ENCODE results near the gene TPST2.

The TPST2 gene

DNA sequence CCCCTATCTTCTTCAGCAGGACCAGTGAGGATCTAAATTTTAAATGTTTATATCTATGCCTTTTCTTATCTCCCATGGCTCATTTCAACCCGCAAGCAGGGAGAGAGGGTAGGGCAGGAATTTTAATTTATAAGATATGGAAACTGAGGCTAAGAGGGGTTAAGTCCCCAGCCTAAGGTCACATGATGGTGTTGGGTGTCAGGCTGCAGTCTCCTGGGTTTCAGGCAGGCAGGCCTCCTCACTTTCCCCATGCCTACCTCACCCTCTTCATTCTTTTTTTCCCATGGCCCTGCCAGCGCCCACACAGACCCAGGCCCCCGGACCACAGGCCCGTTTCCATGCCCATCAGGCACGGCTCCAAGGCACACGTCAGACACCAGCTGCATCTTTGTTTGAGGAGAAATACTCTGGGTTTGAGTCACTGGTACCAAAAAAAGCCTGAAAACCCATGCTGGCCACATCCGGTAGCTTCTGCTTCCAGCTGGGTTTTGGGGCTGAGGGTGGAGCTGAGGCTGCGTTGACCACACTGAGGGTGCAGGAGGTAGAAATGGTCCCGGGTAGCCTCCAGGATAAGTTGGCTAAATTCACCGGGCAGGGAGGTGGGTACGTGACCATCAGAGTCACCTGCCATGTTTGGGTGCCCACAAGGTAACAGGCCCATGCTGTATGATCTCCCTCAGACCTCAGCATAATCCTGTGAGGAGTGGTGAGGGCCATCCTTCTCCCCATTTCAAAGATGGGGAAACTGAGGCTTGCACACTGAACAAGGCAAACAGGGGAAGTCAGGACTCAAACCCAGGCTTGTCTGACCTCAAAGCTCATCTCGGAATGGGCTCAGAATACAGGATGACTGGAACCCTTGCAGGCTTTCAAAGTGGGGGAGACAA, 20.4 kb upstream of the TPST2 start:
- no peak for DNase-seq

DNA sequence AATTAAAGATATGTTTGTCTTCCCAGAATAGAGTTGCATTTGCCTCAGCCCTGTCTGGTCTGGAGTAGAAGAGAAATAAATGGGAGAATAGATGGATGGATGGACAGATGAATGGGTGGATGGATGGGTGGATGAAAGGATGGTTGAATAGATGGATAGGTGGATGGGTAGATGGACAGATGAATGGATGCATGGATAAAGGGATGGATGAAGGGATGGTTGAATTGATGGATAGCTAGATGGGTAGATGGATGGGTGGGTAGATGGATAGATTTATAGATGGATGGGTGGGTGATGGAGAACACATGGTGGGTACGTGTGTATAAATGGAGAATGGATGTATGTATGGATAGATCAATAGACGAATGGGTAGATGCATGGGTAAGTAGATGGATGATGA, 19.4 kb upstream of the TPST2 start:
- no peak for DNase-seq

DNA sequence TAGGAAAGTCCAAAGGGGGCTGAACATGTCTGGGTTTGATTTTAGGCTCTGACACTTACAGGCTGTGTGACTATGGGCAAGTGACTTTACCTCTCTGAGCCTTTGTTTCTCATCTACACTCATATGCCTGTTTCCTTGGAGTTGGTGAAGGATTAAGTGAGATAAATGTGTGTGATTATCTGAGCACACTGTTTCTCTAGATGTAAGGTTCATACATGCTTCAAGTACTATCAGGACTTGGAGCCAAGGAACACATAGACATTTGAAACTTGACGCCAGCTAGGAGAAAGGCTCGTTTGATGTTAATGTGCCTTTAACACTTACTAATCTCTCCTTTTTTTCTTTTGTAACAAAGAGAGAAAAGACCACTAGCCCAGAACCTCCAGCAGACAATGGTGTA, 18.2 kb upstream of the TPST2 start:
- no peak for DNase-seq

DNA sequence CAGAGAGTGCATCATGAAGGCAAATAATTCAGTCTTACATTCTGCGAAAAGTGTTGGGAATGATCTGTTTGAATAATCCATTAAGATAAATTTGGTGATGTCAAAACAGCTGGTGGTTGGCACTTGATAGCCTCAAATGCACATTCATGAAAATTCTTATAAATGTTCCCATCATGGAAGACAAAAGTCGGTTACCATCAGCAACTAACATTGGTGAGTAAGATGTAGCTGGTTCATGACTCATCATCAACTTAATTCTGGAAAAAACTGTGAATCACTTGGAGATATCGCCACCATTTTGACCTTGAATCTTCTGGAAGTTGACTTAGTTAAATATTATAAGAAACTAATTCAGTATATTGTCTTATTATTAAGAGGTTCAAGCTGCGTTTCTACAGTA, 16.7 kb upstream of the TPST2 start:
- DNase-seq: no peak

DNA sequence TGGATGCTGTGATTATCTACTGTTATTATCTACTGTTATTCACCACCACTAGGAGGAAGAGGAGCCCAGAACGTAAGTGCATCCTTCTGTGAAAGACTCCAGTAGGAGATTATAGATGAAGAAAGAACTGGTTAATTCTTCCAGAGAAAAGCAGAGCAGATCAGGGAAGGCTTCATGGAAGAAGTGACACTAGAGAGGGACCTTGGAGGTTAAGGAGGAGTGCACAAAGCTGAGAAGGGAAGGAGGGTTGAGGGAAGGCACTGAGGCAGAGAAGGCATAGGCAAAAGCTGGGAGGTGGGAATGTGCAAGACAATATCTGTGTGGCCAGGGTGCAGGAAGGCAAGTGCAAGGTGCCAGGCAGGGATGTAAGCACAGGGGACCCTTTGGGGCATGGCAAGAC, 14.4 kb upstream of the TPST2 start:
- DNase-seq: no peak

DNA sequence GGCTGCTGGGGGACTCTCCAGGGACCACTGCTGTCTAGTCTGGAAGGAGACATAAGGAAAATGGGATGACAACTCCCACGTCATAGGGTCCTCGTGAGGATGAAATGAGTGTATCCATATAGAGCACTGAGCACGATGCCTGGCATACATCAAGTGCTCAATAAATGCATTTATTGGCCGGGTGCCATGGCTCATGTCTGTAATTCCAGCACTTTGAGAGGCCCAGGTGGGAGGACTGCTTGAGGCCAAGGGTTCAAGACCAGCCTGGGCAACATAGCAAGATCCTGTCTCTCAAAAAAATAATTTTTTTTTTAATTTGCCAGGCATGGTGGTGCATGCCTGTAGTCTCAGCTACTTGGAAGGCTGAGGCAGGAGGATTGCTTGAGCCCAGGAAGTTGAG, 12.2 kb upstream of the TPST2 start:
- no peak for DNase-seq

DNA sequence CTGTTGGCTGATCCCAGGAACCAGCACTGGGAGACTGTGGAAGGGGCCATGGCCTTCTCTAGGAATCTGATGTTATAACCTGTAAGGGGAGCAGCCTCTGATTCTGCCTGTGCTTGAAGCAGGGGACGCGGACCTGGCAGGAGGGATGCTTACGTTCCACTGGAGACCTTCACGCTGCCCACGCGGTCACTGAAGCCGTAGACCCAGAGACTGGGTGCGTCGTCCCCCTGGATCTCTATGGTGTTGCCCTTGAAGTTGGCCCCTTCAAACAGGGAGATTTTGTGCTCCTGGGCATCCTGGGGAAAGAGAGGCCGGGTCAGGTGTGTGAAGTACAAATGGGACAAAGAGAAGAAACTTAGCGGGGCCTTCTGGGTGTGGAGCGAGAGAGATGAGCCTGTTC, 11.8 kb upstream of the TPST2 start:
- no peak for DNase-seq

DNA sequence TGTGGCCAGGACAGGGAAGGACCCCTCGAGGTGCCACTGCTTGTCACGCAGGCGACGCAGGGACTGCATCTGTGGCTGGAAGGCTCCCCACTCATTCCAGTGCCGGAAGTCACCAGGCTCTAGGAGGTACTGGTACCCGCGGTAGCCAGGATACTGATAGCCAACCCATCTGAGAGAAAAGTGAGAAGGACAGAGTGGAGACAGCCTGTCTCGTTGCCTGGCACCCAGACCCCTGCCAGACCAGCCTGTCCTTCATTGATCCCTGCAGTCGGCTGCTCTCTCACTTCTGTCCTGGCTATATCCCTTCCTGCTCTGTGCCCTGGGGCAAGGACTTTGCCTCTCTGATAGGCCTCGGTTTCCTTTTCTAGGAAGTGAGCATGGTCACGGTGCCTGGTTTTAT, 9.6 kb upstream of the TPST2 start:
- no peak for DNase-seq

DNA sequence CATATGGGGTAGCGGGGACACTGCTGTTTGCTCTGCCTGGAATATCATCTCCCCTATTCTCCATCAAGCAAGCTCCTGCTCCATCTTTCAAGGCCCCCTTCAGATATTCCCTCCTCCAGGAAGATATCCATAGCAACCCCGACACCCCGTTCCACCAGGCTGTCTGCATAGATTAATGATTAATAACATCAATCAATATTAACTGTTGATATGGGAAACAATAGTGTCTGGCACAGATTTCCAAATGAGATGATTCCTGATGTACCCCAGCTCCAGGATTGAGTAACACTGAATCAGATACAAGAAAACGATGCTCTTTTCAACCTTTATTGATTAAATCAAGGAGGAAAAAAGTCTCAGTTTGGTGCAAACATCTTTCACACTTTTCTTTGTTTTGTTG, 7.5 kb upstream of the TPST2 start:
- no peak for DNase-seq

DNA sequence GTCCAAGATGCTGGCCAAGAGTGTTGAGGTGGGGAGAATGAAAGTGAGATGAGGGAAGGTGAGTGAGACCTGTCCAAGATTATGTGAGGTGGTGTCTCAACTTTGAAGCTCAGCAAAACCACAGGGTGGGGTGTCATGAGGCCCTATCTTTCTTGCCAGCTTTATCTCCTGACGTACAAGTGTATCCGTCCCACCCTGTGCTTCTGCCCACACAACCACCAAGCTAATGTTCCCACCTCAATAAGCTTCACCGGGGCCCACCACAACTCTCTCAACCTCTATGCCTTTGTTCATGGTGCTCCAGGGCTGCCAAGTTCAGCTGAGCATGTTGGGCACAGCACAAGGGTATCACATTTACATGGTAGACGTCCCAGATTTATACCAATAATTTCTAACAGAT, 7.1 kb upstream of the TPST2 start:
- no peak for DNase-seq

DNA sequence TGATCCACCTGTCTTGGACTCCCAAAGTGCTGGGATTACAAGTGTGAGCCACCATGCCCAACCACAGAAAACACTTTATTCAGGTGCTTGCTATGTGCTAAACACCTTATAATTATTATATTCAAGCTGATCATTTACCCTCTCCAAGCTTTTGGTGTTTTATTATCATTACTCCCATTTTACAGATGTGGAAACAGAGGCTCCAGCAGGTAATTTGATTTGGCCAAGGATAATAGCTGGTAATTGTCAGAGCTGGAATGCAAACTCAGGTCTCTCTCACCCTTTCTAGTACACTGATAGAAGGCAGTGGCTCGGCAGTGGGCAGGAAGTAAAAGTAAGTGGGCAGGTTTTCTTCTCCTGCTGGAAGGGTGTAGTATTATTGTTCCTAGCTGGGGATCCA, 3.8 kb upstream of the TPST2 start:
- no peak for DNase-seq

DNA sequence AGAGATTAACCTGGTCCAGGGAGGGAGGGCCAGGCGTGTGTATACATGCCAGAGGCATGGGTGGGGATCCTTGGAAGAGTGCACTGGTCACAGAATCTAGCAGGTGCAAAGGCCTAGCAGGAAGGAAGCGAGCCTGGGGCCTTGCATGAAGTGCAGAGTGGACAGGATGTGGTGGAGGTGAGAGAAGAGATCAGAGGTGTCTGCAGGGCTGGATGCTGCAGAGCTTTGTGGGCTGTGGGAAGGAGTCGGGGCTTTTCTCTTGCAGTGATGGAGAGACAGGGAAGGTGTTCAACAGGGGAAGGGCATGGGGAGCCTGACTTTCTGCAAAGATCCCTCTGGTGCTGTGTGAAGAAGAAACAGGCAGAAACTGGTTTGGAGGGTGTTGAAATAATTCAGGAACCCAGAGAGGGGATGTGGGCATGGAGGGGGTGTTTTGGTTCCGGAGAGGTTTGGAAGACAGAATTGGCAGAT, 2.5 kb upstream of the TPST2 start:
- DNase-seq: no peak

DNA sequence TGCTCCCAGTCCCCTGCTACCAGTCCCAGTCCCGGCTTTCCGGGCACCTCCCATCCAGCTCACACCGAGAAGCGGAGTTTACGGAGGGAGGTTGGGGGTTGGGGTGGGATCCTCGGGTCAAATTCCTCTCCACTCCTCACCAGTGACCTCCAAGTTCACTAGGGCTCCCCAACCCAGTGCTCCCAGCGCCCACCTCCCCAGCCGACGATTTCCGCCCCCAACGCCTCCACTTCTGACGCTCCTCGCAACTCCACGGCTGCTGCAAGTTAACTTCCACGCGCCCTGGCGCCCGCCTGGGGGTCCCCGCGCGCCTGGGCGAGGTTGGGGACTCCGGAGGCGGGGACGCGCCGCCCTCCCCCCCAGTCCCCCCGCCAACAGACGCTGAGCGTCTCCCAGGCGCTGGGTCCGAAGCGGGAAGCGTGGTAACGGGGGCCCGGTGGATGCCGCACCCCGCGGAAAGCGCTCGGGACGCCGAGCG, 526 bp downstream of the TPST2 start:
- no peak for DNase-seq

DNA sequence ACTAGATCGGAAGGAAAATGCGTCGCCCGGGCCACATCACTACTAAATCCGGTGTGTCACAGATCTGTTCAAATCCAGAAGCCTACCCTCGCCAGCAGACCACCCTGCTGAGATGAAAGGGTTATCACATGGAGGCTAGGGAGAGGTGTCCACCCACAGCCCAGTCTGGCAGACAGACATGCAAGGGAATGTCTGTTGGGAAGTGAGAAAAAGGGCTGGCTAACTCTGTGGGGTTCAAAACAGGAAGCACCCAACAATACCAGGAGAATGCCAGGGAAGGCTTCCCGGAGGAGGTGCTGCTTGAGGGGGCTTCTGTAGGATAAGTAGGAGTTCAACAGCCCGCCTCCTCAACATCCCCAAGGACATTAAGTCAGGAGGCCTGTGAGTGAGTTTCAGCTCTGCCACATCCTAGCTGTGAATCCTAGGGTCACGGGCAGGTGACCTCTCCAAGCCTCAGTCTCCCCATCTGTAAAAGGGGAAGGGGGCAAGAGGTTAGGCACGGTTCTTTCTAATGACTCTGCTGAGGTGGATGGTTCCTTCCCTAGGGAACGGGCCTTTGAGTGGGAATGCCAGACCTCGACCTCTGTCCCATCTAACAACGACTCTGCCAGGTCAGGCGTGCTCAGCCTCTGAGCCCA, 1.1 kb downstream of the TPST2 start:
- no peak for DNase-seq

DNA sequence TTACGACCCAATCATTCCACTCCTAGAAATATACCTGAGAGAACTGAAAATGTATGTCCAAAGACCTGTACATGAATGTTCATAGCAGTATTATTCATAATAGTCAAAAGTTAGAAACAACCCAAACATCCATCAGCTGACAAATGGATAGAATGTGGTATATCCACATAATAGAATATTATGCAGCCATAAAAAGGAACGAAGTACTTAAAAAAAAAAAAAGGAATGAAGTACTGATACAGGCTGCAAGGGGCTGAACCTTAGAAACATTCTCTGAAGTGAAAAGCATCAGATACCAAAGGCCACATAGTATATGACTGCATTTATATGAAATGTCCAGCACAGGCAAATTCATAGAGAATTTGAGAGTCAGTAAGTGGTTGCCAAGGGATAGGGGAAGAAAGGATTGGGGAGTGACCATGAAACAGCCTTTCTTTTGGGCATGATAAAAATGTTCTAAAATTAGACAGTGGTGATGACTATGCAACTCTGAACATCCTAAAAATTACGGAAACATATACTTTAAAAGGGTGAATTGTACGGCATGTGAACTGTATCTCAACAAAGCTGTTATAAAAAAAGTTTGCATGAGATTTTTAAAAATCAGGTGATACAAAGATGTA, 1.8 kb downstream of the TPST2 start:
- DNase-seq: no peak

DNA sequence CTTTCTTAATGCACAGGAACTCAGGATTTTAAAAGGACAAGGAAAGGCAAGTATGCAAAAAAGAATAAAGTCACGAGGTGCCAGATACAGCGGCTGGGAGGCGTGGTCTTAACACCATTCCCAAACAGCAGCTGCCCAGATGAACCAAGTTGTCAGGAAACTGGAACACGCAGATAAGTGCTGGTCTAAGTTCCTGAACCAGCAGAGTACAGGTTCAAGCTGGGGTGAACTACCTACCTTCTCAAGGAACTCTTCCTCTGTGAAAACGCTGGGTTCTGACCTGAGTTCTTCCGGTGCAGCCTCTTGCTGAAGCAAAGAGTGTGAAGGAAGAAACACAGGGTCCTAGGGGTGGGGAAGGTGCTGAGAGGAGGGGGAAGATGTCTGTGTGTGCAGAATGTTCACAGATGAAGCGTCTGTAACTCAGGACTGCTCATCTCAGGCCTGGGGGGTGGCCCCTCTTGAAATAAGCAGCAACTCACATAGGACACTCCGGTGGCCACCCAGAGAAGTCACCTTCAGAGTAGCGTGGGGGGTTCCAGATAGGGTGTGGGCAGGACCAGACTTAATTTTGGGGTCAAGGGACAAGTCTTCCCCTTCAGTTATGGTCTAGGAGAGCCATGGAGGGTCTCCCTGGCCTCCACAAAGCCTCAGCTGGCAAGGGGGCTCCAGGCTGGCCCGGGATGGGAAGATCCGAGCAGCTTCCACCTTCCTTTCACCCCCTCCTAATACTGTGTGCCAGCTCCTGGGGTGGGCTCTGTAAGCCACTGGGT, 3.2 kb downstream of the TPST2 start:
- no peak for DNase-seq

DNA sequence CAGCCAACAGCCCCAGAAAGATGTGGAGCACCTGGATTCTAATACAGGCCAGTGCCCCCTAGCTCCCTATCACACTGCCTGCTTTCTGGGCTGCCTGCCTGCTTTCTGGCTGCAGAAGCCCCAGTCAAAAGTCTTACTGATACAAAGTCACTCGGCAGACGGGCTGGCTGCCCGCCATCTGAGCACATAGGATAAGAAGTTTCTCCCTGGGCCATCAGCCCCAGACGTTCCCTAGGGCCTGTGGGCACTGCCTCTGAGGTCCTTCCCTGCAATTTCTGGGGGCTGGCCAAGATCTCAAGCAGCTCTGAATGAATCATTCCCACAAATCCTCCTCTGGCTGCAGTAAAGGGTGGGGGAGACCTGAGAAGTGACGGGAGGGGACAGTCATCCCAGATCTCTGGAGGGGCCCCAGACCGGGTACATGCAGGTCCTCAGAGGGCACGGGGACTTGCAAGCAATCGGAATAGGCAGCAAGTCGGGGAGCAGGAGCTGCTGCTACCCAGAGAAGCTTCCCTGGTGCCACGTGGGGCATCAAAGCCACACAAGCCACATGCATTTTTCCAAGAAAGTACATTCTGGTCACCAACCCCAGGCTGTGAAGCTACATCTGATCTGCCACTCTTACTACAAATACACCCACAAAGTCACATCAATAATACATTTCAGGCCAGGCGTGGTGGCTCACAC, 4.7 kb downstream of the TPST2 start:
- no peak for DNase-seq

DNA sequence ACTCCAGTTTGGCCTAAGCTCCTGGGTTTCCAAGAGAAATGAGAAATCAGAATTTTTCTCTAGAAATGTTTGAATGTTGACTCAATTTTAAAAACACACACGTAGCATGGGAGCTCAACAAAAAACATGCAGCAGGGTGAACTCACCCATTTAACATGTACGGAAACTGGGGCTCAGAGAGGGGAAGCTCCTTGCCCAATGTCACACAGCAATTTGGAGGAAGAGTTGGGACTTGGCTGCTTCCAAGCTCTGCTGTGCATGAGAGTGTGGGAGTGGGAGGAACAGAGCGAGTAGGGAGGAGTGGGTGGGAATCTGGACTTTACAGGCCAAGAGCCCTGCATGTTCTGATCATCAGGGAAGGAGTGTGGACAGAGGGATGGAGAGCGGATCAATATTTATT, 5.9 kb downstream of the TPST2 start:
- DNase-seq: no peak

DNA sequence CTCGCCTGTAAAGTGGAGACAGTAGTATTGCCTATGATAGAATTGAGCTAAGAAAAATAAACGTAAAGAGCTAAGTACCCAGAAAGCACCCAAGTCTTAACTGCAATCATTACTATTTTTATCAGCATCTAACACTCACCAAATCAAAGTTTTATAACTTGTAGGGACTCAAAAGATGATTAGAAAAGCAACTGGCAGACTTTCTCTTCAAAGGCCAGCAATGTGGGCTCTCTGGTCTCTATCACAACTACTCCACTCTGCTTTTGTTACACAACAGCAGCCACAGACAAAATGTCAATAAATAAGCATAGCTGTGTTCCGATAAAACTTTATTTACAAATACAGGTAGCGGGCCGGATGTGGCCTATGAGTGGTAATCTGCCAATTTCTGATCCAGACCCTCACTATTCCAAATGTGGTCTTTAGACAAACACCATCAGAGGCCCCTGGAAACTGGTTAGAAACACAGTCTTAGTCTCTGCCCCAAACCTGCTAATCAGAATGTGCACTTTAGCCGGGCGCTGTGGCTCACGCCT, 8.2 kb downstream of the TPST2 start:
- DNase-seq: no peak

DNA sequence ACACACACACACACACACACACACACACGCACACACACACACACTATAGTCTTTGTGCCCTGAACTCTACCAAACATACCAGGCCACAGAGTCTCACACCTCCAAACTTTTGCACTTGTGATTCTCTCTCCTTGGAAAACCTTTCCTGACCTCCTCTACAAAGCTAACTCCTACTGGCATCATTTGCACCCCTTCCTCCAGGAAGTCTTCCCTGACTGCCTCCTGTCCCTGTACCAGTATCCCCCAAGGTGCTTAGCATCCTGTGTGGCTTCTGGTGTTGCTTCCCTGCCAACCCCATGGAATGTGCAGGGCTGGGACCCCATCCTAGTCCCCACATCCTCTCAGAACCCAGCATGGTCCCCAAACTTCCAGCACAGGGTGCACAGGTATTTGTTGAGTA, 8.9 kb downstream of the TPST2 start:
- no peak for DNase-seq

DNA sequence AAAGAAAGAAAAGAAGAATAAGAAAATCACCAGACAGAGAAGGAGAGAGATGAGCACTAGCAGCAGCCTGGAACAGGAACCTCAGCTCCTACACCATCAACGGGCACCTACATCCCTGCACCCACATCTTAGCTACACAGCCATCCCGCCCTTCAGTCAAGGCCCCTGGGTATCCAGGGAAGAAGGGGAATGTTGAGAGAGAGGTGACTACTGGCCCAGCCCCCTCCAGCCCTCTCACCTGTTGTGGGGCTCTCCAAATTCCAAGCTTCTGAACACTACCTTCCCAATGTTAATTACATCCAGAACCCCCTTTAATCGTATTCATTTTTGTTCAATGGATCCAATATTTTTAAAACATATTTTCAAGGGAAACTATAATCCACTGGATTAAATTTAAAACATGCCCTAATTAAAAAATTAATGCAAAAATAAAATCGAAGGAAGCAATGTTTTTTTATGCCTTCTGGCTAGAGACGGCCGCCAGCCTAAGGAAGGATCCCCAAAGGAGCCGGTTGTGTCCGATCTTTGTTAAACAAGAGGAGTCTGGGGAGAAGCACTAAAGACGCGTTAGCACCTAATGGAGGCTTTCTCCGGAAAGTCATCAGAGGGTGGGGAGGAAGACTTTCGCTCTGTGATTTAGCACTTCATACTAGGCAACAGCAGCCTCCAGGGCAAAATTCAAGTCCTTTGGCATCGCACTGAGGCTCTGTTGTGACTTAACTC, 9.5 kb downstream of the TPST2 start:
- DNase-seq: no peak

All from NCI-H1105 (cell line).